ENCODE measurements around the gene PRSS8. TPM values are rescaled to one million over a fixed set of nuclear protein-coding genes. Genes with fewer than 3 reads are reported as not detected.
"Not testable (repeated sequence)": the region's sequence is repeated elsewhere in the genome, so short reads cannot be mapped to it uniquely, and the experiment has no call there.

PRSS8 gene
- polyA plus RNA-seq, 10 donors: 0.11 to 4.2 (median 0.25) TPM; not detected in 2

GRCh38 chr16:31106509-31107464 is 28.7 kb downstream of the PRSS8 start:
- DNase-seq: no peak

GRCh38 chr16:31105677-31106213 is 29.8 kb downstream of the PRSS8 start:
- peak; percentile 45 to 78 (median 70) for DNase-seq

- not testable (repeated sequence) for DNase-seq
Measured at GRCh38 chr16:31100876-31101641, 34.5 kb downstream of the PRSS8 start.

- DNase-seq: no peak
Measured at GRCh38 chr16:31099860-31100638, 35.5 kb downstream of the PRSS8 start.

- DNase-seq: peak; percentile 93 to 97 (median 96)
Measured at GRCh38 chr16:31094424-31095120, 41.0 kb downstream of the PRSS8 start, which contains the start of gene VKORC1. VKORC1 (minus strand) TSS chr16:31094797; CDS start chr16:31094729, 68 bp downstream.

- no peak for DNase-seq
Measured at GRCh38 chr16:31094088-31094423, 41.5 kb downstream of the PRSS8 start.

GRCh38 chr16:31093132-31093703 is 42.3 kb downstream of the PRSS8 start:
- peak in 1 of 3 donors; percentile 44 for DNase-seq

GRCh38 chr16:31092330-31092729 is 43.2 kb downstream of the PRSS8 start:
- no peak for DNase-seq

GRCh38 chr16:31090540-31090939 is 45.0 kb downstream of the PRSS8 start:
- DNase-seq: no peak

- DNase-seq: no peak
Measured at GRCh38 chr16:31089199-31089598, 46.3 kb downstream of the PRSS8 start.

GRCh38 chr16:31088459-31089183 is 46.9 kb downstream of the PRSS8 start, which contains the start of gene PRSS53:
PRSS53 (minus strand) TSS chr16:31088943; CDS start chr16:31088809, 134 bp downstream.
- DNase-seq: no peak

- DNase-seq: no peak
Measured at GRCh38 chr16:31087971-31088370, 47.6 kb downstream of the PRSS8 start.

GRCh38 chr16:31087481-31087880 is 48.0 kb downstream of the PRSS8 start:
- DNase-seq: no peak

- DNase-seq: no peak
Measured at GRCh38 chr16:31086629-31086906, 49.0 kb downstream of the PRSS8 start.

- peak; percentile 67 to 79 (median 74) for DNase-seq
Measured at GRCh38 chr16:31085873-31086628, 49.5 kb downstream of the PRSS8 start.

GRCh38 chr16:31085411-31085810 is 50.1 kb downstream of the PRSS8 start:
- DNase-seq: no peak

GRCh38 chr16:31084584-31085302 is 50.8 kb downstream of the PRSS8 start:
- DNase-seq: peak in 1 of 3 donors; percentile 45

- DNase-seq: no peak
Measured at GRCh38 chr16:31083981-31084380, 51.5 kb downstream of the PRSS8 start.
